Measurements from ENCODE around the gene CARF. TPM values are rescaled to one million over a fixed set of nuclear protein-coding genes. Genes with fewer than 3 reads are reported as not detected.

The CARF gene
- total and polyA plus RNA-seq, 4 donors: 11.1 to 24.9 (median 16.5) TPM

DNA sequence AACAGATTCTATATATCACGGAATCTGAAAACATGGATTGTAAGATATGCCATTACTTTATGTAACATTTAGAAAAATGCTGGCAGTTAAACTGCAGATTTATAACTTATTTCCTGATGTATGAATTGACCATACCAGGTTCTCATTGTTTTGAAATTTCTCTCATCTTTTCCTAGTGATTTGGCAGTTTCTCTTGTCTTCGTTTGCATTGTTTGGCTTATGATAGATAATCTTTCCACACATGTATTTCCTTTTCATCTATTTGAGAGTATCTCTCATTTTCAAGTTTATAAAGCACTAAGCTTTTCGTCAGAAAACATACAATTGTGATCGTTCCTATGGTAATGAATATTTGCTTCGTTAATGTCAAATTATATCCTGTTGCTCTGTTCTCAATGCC lies 118.9 kb downstream of the CARF start:
- no peaks in the 10 kb centered on the region for H3K9me3 ChIP-seq (ENCODE audit: control insufficient read depth, insufficient read depth, low read length)
- no peak overlapping the region for H3K27ac ChIP-seq (ENCODE audit: low read depth, low read length)
- H3K4me1 ChIP-seq (ENCODE audit: control insufficient read depth, insufficient read depth, low read length): no peaks in the 10 kb centered on the region
- no peak for DNase-seq (ENCODE audit: low read depth in 4 of 6, low spot score in 6 of 6)
- no CpG with 5 or more reads among the region's 5 CpGs for WGBS (ENCODE audit: insufficient coverage)
- H3K36me3 ChIP-seq (ENCODE audit: control insufficient read depth, insufficient read depth, low read length): no peaks in the 10 kb centered on the region
- H3K27me3 ChIP-seq (ENCODE audit: control insufficient read depth, insufficient read depth, low read length): no peaks in the 10 kb centered on the region
- H3K4me3 ChIP-seq (ENCODE audit: low read depth, low read length): no peak overlapping the region

DNA sequence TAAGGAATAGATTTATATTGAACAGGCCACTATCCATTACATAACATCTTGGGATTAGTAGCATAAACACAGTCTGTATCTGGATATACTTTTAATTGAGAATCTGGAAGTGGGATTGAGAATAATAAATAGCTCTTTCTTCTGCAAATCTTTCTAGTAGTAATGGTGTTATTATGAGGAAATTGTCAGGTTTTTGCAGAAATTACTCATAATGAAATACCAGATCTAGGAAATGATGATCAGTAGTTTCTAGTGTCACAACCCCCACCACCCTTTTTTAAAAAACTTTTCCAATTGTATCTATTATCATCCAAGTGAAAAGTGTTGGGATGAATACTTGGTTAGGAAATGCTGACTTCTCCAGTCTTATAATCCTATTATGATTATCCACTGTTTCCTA lies 121.3 kb downstream of the CARF start:
- Histone ChIP-seq H3K36me3 (ENCODE audit: control insufficient read depth, insufficient read depth, low read length) (no peaks in the 10 kb centered on the region), H3K9me3 (ENCODE audit: control insufficient read depth, insufficient read depth, low read length) (no peaks in the 10 kb centered on the region), H3K4me3 (ENCODE audit: low read depth, low read length) (no peak overlapping the region), H3K27ac (ENCODE audit: low read depth, low read length) (no peak overlapping the region), H3K27me3 (ENCODE audit: control insufficient read depth, insufficient read depth, low read length) (no peaks in the 10 kb centered on the region), H3K4me1 (ENCODE audit: control insufficient read depth, insufficient read depth, low read length) (no peaks in the 10 kb centered on the region)
- DNase-seq (ENCODE audit: low read depth in 4 of 6, low spot score in 6 of 6): no peak

DNA sequence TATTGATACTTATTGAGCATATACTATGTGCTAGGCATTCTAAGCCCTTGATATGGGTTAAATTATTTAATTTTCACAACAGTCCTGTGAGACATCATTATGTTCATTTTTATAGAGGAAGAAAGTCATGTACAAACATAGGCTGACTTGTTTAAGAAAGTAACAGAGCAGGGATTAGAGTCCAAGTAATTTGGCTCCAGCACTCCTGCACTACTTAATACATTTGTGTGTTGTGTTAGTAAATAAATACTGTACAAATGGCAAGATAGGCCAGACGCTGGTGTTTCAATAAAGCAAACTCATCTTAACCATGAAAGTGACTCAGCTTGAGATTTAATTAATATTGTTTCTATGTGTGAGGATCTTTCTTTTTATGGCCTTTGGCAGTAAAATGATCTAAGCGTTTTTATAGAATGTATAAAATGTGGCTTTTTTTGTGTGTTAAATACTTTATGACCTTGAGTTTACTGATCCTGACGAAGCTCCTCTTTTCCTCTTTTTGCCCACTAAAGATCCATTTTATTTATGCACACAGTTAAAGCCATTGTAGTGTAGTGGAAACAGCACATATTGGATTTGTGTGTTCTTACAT lies 123.9 kb downstream of the CARF start:
- Histone ChIP-seq H3K4me3 (ENCODE audit: low read depth, low read length) (no peak overlapping the region), H3K36me3 (ENCODE audit: control insufficient read depth, insufficient read depth, low read length) (no peaks in the 10 kb centered on the region), H3K27me3 (ENCODE audit: control insufficient read depth, insufficient read depth, low read length) (no peaks in the 10 kb centered on the region), H3K27ac (ENCODE audit: low read depth, low read length) (no peak overlapping the region), H3K4me1 (ENCODE audit: control insufficient read depth, insufficient read depth, low read length) (no peaks in the 10 kb centered on the region), H3K9me3 (ENCODE audit: control insufficient read depth, insufficient read depth, low read length) (no peaks in the 10 kb centered on the region)
- no peak for DNase-seq (ENCODE audit: low read depth in 4 of 6, low spot score in 6 of 6)
- no CpG with 5 or more reads among the region's 3 CpGs for WGBS (ENCODE audit: insufficient coverage)

Small RNA genes within 50 kb of the gene (small RNA-seq; reads per million reads assigned to genes)
- not detected for gene AC010900.2 (ENCODE audit: low replicate concordance)

Other genes starting within 250 kb of the CARF start
- 10 to 100 TPM; 33.0 to 55.8 TPM for gene ICA1L, start 40.5 kb upstream of the CARF start, total RNA-seq
- gene ICA1L, start 40.5 kb upstream of the CARF start, polyA plus RNA-seq (ENCODE audit: insufficient read length in 2 of 2): 10 to 100 TPM; 35.9 to 44.3 TPM
- 10 to 100 TPM; 30.1 to 35.4 TPM for gene WDR12, start 602 bp upstream of the CARF start, total RNA-seq
- gene WDR12, start 602 bp upstream of the CARF start, polyA plus RNA-seq (ENCODE audit: insufficient read length in 2 of 2): 10 to 100 TPM; 59.8 to 66.7 TPM
- gene NBEAL1, start 102.6 kb downstream of the CARF start, total RNA-seq: 10 to 100 TPM; 31.1 to 43.9 TPM
- 1 to 10 TPM; 3.4 to 4.2 TPM for gene NBEAL1, start 102.6 kb downstream of the CARF start, polyA plus RNA-seq (ENCODE audit: insufficient read length in 2 of 2)

All from spinal cord (tissue), 10 donors.